Measurements from ENCODE around the gene ASB2. TPM values are rescaled to one million over a fixed set of nuclear protein-coding genes. Genes with fewer than 3 reads are reported as not detected.

Gene ASB2
- total RNA-seq, 1 donor from 2014 or later, result not detected

DNA sequence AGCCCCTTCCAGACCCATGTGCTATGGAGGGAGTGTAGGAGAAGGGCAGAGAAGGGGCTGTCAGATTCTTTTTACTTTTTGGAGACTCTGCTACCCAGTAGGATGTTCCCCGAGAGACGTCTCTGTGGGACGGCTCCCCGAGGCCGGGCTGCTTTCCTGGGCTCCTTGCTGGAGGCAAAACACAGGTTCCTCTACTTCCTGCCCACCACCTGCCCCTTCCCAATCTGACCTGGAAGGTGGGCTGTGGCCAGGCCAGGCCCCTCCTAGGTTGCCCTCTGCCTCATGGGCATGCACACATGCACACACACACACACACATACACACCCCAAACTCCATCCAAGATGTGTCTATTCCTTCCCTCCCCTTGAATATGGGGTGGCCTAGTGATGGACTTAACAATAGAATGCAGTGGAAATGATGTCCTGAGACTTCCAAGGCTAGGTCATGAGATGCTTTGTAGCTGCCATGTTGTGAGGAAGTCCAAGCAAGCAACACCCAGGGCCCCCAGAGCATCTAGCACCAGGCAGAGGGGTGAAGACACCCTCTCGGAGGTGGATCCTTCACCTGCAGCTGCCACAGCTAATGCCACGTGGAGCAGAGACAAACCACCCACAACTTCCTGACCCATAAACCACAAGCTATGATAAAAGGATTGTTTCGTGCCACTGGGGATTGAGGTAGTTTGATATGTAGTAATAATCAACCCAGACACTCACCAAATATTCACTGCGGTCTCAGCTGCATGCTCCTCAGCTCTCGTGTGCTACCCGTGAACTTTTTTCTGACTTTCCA is 1.6 kb upstream of the ASB2 start:
- DNase-seq, result no peak

DNA sequence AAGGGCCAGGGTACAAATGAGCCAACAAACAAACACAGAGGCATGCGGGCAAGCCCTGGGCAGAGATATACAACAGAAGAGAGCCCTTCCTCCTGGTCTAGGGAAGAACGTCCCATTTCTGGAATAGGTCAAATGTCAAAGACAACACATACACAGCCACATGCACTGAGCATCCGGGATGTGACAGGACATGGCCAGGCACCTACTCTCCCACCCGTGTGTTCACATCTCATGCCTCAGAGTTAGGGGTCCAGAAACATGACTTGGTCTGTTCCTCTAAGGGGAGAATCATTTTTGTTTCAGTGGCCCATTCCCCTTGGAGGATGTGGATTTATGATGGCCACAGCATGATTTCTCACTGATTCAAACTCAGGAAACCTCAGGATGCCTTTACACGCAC is 801 bp upstream of the ASB2 start:
- DNase-seq, result no peak

DNA sequence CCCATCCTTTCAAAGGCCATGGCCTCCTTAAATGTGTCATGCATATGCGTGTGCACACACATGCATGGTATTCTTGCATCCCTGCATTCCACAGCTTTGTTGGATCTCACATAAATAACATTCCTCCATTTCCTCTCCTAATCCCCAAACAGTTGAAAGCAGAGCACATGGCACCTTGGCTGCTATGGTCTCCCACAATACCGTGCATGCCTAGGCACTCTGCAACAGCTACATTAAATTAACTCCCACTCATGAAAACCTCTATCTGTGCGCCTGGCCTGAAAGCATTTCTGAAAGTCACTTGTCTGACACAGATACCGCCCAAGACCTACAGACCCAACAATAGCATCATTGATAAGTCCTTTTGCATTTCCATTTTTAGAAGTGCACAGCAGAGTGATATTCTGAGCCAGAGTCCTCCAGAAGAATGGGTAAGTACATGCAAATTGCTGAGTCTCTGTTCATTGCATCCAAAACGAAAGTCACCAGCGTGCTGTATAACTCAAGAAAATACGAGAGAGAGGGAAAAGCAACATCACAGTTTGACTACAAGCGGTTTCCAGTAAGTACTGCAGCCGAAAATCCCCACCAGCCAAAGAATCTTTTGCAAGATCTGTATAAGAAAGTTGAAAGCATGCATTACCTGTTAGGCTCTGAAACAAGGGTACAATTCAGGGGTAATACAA is 436 bp downstream of the ASB2 start:
- DNase-seq, result no peak

DNA sequence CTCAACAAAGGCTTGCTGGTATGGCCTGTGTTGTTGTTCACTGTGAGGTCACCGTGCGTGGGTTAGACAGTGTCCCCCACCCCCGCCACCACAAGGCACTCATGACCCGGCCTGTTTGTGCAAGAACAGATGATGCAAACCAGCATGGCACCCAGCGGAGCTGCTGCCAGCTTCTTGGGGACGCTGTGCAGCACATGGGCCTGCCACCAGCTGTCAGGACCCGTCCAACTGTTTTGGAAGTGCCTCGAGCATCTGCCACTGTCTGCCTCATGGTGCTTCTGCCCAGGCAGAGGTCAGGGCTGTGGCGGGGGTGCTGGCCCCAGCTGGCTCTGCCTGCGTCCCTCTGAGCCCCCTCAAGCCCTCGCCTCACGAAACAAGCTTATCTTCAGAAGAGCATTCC is 1.5 kb downstream of the ASB2 start:
- no peak for DNase-seq

DNA sequence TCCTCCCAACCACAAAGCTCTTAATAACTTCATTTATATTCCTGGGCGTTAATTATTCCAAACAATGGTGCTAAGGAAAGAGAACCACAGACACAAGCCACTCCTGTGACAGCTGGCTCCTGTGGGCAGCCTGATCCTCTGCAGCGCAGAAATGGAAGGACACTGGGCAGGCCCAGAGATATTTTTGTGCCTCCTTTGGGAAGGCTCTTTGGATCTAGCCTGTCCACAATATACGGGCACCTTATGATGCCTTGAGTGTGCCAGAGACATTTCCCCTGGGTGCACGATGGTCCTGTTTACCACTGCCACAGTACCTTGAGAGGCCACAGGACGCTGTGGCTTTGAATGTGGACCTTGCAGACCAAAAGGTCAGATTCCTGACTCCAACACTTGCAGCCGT is 2.1 kb downstream of the ASB2 start:
- DNase-seq, result no peak

DNA sequence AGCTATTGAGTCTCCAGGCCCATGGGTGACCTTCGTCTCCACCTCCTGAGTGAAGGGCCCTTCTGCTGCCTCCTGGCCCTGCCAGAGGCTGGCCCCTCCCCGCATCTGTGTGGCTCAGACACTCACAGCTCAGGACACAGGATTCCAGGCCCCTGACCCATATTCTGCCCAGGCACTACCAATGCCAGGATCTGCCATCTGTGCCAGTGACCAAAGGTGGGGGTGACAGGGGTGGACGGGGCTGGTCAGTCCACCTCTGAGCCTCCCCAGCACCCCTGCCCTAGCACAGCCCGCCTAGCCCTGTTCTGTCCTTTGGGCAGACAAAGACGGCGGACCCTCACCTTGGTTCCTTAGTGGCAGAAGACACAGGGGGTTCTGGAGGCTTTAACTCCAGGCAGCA is 2.8 kb downstream of the ASB2 start:
- no peak for DNase-seq

DNA sequence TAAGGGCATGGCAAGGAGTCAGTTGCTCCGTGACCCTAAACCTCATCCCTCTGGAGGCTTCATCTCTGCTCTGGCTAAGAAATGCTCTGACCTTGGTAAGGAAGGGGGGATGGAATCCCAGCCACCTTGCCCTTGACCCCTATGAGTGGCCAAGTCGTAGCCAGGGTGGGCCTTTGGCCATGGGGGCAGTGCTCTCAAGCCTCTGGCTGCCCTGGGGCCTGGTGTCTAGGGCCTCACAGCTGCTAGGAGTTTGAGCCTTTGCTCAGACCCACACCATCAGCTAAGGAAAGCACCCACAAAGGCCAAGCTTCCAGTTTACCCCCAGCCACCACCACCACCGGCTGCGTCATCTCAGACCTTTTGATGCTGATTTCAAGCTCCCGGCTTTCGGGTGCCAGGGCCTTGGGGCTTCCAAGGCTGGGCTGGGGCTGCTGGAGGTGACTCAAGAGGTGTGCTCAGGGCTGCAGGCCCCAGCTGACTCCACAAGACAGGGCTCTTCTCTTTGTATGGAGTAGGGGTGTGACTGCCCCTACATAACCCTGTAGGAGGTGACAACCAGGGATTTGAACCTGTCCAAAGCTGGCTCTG is 3.7 kb downstream of the ASB2 start:
- no peak for DNase-seq

DNA sequence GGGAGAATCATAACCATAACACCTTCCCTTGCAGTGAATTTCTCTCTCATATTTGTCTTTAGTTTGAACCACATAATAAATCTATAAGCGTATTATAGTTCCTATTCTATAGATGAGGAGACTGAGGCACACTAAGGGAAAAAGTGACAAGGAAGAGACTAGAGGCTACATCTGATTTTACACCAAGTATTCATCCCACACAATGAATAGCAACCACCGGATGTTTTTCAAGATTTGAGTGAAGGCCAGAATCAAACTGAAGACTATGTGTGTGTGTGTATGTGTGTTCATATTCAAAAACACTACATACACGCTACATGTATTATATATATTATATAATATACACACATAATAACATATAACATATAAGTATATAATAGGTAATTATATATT is 4.7 kb downstream of the ASB2 start:
- DNase-seq, result no peak

DNA sequence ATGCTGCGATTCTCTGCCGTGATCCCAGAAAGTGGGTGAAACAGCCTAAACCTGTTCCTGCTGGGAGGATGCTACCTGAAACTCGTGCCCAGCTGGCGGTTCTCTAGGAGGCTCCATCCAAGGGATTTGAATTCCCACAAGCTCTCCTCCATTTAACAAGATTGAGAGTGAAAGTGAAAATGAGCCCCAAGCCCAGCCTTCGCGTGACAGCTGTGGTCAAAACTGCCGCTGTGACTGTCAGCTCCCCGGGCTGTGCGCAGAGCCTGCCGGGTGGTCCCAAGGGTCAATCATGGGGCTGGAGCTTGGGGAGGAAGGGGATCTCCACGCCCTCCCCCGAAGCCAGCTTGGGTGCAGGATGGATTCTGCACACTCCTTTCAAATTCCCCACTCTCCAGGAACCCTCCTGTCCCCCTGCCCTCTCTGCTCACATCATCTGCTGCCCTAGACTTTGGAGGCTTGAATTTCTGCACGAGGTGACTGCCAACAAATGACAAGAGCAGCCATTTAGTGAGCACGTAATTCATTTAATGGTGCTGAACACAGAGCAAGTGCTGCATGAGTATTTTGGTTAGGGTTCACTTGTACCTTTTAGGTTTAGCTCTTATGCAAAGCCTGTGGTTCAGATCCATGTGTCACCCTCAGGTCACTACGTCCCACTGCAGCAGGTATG is 5.3 kb downstream of the ASB2 start:
- DNase-seq, result no peak

DNA sequence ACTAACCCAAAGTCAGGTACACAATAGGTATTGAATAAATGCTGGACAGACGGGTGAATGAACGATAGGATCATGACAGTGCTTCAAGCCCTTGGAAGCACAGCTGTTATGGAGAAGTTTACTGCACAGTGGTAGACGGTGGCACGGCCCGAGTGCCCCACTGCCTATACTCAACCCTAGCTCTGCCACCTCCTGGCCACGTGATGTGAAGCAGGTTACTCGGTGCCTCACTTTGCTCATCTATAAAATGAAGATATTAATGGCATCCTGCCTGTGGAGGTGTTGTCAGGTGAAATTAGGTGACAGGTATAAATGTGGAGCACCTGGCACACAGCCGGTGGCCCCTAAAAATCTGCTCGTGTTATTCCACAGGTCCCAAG is 5.8 kb downstream of the ASB2 start:
- peak; percentile 31 for DNase-seq

DNA sequence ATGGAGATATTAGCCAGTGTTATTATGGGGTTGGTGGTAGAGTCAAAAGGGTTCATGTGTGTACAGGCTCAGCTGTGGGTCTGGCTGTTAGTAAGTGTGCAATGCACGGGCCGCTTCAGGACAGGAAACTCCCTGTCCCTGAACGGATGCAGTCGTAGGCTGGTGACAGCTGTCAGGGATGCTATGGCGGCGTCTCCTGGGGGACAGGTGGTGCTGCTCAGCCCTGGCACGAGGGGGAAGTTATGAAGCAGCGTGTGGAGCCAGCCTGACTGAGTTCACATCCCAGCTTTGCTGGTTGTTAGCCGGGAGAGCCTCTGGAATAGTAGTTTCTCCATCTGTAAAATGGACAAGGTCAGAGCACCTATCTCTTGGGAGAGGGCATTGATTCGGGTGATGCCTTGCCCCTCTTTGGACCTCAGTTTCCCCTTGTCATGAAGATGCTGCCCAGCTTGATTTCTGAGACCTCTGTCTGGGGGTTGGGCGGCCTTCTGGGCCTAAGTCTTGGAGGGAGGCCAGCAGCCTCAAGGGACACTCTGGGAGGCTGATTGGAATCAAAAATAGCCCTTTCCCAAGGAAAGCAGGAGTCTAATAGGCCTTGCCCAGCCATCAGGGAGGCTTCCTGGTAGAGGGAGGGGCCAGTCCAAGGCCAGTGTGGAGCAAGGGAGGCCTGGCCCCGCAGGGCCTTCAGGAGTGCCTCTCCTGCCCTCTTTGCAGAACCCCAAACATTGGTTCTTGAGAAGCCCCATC is 7.1 kb downstream of the ASB2 start:
- no peak for DNase-seq

DNA sequence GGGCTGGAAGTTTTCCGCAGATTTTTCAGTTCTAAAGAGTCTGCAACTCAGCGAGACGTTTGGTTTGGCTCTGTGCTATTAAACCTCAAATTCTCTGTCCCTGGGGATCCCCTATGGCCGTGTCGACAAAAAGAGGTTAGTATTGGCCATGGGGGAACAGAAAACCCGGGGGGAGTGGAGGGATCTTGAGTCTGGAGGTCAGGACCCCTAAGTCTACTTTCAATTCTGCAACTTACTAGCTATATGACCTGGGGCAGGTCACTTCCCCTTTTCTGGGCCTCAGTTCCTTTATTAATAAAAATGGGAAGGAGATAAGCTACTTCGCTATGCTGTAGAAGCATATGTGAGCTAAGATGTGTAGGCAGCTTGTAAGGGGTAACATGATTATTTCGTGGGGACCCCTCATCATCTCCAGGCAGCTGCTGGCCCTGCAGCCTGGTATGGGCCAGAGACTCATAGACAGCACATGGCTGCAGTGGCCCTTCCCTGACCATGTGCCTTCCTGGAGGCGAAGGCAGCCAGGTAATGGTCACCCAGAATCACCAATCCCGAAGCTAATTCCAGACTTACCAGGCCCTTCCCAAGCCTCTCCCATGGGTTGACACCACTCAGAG is 8.6 kb downstream of the ASB2 start:
- DNase-seq, result no peak

DNA sequence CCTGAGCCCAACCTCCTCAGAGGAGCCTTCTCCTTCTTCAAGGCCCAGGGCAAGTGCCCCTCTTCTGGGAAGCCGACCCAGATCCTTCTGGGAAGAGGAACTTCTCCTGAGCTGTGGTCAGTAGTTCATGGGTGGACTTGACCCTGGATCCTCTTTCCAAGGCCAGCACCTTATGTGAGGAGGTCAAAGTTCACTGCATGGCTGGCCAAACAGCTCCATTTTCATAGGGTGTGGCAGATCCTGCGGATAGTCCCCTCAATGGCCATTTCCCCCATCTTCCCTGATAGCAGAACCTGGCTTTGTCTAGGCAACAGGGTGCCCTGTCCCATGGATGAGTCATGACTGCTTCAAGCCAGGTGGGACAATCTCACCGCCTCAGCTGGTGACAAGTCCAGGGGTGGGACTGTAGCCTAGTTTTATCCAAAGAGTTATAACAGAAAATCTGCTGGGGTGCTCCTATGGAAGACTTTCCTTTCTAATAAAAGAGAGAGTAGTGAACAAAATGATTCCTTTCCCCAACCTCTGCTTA is 10.4 kb downstream of the ASB2 start:
- DNase-seq, result no peak

DNA sequence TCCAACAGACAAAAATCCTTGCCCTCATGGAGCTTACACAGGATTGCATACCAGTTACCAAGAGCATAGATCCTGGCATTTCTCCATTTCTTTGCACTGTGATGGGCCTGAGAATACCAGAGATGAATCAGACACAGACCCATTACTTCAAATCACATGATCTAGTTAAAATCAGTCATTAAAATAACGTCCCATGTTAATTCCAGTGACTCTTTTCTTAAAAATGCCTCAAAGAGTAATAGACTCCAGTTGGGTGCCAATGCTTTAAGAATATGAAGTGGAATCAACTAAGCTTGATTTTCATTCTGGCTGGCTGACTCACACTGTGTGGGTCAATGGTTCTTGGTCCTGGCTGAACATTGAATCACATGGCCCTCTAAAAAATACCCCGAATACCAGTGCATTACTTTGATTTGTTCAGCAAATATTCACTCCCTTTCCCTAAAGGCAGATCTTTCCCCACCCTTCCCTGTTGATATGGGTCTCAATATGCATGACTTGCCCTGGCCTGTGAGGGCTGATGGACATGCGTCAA is 11.0 kb downstream of the ASB2 start:
- DNase-seq, result no peak

DNA sequence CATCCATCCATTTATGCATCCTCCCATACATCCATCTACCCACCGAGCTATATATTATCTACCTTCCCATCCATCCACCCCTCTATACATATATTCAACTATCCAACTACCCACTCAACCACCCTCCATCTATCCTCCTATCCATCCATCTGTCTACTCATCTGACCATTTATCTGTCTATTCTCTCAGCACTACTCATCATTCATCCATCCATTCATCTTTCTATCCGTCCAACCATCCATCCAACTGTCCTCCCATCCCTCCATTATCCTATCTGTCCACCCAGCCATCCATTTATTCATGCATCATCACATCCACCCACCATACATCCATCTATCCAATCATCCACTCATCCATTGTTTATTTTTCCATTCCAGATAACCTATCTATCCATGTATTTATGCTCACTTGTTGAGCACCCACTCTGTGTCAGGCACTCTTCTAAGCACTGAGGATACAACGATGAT is 11.5 kb downstream of the ASB2 start:
- DNase-seq, result no peak

DNA sequence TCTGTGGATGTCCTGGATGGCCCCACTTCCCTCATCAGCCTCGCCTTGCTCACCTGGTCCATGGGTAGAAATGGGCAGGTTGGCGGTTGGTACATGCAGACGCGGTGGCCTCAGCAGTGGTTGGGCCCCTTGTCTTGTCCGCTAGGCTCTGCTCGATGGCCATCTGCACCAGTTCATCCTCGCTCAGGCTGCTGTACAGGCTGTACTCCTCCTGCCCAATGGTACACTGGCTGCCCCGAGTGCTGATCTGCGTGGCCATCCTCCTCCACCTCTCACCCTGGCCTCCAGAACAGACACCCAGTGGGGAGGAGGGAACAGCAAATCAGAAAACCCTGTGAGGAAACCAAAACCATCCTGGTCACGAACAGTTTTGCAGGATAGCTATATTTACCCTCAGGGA is 12.1 kb downstream of the ASB2 start:
- no peak for DNase-seq

DNA sequence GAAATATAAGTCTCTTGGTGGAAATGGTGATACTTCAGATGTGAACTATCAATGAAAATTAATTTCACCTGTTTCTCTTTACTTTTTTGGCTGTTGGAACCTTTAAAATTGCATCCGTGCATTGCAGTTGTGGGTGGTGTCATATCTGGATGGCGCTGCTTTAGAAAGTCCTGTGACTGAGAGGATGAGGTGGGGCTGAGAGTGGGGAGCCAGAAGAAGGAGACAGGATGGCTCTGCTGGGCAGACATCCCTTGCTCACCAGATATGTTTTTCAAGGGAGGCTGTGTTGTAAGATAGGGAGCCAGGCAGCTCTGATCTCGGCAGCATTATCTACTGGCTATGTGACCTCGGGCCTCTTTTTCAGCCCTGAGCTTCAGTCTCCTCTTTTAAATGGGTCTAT is 12.7 kb downstream of the ASB2 start:
- DNase-seq, result no peak

DNA sequence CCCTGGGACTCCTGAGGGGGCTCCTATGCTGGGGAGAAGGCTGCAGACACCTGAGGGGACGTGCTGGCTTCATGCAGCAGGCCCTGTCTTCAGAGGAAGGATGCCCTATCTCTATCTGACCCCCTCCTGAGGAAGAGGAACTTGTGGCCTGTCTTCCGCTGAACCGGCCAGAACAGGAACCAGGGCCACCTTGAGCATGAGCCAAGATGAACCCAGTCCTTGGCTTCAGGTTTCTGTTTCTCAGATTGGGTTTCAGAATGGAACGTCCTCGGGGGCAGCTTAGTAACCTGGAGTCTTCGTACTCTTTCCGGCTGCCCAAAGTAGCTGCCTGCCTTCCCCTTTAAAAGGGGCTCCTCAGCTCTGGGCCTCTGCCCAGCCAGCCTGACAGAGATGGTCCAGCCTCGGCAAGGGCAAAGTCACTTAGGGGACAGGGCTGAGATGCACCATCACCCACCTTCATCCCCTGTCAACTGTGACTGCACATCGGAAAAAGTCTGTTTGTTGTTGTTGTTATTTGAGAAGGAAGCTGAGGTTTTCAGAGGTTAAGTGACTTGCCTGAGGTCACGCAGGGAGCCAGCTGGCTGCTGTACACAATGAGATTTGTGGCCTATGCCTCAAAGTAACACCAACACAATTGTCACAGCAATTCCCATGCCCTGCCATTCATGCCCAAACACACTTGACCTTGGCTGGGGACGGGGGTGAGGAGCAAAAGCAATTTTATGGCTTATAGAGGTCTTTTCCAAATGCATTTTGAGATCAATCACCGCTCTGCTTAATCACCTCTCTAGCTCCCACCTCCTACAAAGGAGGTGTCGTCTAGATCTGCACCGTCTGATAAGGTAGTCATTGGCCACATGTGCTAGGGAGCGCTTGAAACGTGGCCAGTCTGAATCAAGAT is 13.4 kb downstream of the ASB2 start:
- DNase-seq, result peak; percentile 21

DNA sequence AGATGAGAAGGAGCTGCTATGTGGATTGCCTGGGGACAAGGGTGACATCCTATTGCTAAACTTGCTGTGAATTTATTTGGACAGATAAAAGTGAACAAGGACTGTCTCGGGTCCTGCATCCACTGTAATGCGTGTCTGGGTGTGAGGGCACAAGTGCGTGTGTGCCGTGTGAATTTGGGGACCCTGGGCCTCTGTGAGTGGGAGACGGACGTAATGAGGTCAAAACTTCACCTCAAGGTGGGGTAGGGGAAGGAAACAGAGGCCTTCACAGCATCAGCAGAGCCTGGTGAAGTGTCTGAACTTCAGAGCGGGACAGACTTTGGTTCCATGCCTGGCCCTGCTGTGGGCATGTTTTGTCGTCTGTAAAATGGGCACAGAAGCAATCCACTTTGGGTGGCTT is 14.8 kb downstream of the ASB2 start:
- no peak for DNase-seq

DNA sequence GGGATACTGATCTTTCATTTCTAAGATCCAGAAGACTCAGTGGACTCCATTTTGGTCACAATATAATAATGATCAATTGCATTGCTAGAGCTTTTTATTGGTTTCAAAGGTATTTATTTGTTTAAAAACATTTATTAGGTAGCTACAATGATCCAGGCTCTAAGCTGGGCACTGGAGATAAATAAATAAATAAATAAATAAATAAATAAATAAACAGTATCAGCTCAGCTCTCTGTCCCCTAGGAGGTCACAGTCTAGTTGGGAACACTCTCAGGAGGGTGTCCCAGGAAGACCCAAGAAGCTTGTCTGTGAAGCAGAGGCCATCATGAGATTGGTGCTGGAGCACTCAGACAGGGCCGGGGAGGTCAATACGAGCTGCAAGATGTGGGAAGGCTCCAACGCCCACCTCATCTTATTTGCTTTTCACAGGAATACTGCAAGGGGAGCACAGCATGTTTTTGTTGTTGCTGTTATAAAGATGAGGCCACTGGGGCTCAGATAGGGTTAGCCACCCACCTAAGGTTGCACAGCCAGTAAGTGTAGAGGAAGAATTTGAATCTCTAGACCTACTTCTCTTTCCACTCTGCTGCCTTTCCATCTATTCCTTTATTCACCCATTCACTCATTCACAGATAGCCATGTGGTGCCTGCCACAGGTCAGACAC is 15.5 kb downstream of the ASB2 start:
- no peak for DNase-seq
